AG10803 (cell line): ENCODE results near the gene BABAM2.
"Not testable (repeated sequence)": the region's sequence is repeated elsewhere in the genome, so short reads cannot be mapped to it uniquely, and the experiment has no call there.

Experiments used
- DNase-seq: peaks from one replicate; pipeline ENCODE4 v3.0.0; 2010; ENCODE audit warnings: low read depth
- H3K4me3 ChIP-seq: 2 replicates; pipeline ENCODE4 v1.5.1; 2011; ENCODE audit warnings: mild to moderate bottlenecking, low read length, control low read depth
- TF ChIP-seq, protein P1 (sequence below): conservative IDR thresholded peaks from 2 replicates; pipeline ENCODE4 v1.5.1; 2011; ENCODE audit warnings: mild to moderate bottlenecking, low read length, control low read depth, inconsistent platforms

Gene BABAM2

DNA sequence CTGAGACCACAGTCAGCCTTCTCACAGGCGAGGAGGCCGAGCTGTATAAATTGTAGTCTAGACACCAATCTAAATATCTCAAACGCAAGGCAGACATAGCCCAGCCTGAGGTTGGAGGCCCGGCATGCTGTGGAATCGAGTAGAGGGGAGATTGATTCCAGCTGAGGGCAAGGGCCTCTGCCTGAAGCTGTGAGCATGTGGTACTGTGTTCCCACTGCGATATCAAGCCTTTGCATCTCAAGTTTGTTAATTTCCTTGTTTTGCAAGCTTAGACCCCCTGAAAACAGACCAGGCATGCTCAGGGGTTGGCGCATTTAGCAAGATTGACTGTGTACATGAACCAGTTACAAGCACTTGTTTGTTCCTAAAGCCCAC, 437.0 kb downstream of the BABAM2 start:
- no peak overlapping the region for H3K4me3 ChIP-seq
- no peak for DNase-seq
- TF ChIP-seq, protein P1, sequence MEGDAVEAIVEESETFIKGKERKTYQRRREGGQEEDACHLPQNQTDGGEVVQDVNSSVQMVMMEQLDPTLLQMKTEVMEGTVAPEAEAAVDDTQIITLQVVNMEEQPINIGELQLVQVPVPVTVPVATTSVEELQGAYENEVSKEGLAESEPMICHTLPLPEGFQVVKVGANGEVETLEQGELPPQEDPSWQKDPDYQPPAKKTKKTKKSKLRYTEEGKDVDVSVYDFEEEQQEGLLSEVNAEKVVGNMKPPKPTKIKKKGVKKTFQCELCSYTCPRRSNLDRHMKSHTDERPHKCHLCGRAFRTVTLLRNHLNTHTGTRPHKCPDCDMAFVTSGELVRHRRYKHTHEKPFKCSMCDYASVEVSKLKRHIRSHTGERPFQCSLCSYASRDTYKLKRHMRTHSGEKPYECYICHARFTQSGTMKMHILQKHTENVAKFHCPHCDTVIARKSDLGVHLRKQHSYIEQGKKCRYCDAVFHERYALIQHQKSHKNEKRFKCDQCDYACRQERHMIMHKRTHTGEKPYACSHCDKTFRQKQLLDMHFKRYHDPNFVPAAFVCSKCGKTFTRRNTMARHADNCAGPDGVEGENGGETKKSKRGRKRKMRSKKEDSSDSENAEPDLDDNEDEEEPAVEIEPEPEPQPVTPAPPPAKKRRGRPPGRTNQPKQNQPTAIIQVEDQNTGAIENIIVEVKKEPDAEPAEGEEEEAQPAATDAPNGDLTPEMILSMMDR, result no peak

DNA sequence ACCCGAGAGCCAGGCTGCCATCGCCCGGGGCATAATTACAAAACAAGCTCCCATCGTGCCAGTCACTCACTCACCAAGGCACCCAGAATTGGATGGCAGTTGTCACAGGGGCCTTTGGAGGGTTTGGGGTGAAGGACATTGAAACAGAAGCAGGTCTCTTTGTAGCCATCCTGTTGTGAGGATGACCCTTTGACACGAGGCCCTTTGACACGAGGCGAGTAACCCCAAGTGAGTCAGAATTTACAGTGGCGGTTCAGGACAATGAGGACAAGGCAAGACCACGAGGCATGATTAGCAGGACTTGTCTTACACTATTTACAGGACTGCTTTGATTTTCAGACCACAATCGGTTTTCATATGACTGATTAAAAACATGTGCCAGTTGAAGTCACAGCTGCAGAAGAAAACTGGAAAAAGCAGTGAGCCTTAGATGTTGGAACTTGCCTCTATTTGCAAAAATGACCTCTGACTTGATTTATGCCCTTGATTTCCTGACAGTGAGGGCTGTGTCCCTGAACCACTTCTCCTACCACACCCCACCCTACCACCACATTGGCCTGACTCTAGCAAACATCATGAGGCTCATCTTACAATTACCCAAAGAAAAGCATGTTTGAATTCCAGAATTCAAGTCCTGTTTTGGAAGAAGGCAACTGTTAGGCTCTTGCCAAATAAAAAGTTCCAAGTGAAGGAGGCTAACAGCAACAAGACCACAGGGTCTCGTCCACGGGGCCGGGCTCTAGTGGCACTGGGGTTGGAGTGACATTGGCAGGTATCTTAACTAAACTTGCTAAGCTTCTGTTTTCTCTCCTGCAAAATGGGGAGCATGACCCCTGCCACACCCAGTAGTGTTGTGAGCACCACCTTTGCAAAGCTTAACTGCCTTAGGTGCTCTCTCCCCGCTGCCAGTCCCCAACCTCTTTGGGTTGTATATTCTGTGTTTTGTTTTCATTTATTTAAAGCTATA, 437.7 kb downstream of the BABAM2 start:
- TF ChIP-seq, protein P1, result no peak
- H3K4me3 ChIP-seq, result no peak overlapping the region
- peak; percentile 90 for DNase-seq

DNA sequence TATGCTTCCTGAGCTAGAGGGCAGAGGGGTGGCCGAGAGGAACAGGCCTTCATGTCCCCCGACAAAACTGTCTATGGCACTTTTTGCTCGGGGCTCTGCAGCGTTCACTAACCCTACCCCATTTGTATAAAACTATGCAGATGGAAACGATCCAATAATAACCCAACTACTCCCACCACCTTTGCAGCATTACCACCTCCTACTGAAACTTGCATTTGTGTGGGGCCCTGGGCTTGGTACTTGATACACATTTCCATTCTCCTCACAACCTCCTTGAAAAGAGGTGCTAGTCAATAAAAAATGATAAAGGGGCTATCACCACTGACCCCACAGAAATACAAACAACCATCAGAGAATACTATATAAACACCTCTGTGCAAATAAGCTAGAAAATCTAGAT, 438.7 kb downstream of the BABAM2 start:
- H3K4me3 ChIP-seq, result no peak overlapping the region
- DNase-seq, result no peak
- TF ChIP-seq, protein P1, result no peak

DNA sequence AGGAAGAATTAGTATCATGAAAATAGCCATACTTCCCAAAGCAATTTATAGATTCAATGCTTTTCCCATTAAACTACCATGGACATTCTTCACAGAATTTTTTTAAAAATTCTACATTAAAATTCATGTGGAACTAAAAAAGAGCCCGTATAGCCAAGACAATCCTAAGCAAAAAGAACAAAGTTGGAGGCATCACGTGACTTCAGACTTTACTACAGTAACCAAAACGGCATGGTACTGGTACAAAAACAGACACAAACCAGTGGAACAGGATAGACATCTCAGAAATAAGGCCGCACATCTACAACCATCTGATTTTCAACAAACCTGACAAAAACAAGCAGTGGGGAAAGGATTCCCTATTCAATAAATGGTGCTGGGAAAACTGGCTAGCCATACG, 440.2 kb downstream of the BABAM2 start:
- not testable (repeated sequence) for DNase-seq, H3K4me3 ChIP-seq

DNA sequence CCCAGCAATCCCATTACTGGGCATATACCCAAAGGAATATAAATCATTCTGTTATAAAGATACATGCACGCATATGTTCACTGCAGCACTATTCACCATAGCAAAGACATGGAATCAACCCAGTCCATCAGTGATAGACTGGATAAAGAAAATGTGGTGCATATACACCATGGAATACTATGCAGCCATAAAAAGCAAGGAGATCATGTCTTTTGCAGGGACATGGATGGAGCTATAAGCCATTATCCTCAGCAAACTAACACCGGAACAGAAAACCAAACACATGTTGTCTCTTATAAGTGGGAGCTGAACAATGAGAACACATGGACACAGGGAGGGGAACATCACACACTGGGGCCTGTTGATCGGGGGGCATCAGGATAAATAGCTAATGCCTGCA, 441.3 kb downstream of the BABAM2 start:
- not testable (repeated sequence) for H3K4me3 ChIP-seq, DNase-seq

DNA sequence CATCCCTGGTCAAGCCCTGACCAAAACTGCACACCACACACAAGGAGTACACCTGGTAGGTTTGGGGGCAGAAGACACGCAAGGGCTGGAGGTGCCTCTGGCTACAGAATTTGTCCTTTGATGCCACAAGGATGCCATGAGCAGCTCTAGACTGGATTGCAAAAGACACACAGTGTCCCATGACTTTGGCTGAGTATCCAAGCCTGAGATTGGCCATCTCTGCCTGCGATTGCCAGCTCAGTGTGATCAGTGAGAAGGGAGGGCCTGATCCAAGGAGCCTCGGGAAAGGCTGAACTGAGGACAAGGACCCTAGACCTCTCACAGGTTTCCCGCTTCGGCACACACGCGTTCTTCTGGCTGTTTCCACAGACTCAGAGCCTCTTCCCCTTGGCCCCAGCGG, 442.2 kb downstream of the BABAM2 start:
- no peak overlapping the region for H3K4me3 ChIP-seq
- TF ChIP-seq, protein P1, result no peak
- no peak for DNase-seq

DNA sequence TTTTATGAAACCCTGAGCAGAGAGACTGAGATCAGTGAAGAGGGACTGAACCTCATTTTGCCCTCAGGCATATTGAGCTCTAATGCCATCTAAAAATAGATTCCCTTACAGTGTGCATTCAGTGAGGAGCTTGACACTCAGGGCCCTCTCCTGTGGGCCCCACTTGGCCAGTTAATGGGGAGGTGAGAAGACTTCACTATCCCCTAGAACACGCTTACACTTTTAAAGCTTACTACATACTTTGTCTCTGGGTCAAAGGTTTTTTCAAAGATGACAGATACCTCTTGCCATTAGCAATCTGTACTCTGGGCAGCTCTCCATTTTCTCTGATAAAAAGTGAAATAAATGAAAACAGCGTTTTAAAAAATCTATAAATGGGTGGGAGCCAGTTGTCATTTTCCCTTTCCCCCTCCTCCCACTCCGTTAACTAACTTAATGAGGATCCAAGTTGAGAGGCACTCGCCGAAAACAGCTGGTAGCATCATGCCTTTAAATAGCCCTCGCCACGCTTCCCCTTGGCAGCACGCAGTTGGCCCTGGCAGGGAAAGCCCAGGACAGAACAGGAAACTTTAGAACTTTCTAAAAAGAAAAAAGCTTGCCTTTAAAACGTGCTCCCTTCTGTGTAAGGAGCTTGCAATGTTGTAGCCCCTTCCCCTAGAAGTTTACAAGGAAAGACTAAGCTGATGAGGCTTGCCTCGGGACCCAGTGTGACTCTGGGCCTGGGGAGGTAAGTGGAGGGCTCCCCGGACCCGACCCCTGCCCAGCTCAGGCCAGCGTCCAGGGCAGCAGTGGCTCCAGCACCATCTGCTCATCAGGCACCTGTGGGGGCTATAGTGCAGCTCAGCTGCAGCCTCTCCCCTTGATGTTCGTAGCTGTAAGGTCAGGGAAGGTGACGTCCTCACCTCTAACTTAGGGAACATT, 443.3 kb downstream of the BABAM2 start:
- TF ChIP-seq, protein P1, result no peak
- DNase-seq, result peak; percentile 29
- no peak overlapping the region for H3K4me3 ChIP-seq

DNA sequence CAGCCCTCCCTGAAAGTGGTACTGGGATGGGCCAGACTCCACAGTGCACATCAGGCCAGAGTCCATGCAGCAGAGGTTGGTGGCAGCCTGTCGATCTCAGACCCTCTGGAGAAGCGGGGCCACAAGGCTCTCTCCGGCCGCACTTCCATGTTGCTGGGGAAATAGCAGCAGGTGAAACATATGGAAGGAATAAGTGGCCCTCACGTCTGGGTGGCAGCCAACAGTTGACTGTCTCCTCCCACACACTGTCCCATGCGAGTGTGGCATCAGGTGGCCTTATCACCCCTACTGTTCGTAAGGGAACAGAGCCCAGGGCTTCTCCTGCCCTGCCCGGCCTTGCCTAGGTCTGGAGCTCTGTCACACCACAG, 444.0 kb downstream of the BABAM2 start:
- no peak for DNase-seq
- no peak overlapping the region for H3K4me3 ChIP-seq
- TF ChIP-seq, protein P1, result no peak

DNA sequence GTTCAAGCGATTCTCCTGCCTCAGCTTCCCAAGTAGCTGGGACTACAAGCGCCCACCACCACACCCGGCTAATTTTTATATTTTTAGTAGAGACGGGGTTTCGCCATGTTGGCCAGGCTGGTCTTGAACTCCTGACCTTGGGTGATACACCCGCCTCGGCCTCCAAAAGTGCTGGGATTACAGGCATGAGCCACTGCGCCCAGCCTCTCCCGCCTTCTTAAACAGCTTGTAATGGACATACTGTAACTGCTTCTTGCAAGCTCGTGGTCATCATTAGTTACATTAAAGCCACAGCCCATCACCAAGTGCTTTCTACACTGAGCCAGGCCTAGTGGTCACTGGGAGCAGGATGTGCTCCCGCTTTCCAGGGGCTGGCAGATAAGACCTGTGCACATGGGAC, 444.7 kb downstream of the BABAM2 start:
- not testable (repeated sequence) for DNase-seq, H3K4me3 ChIP-seq
